Activated B cell treated with CpG ODN at 0.5 μM for 24 hours (primary cell): ENCODE measurements around the gene IL19. TPM values are rescaled to one million over a fixed set of nuclear protein-coding genes. Genes with fewer than 3 reads are reported as not detected.
A peak's percentile ranks its signal among the peaks of the same experiment; 100 is the strongest.

Source experiments
- ATAC-seq: fragments of 200-7000 bp; cut with Tn5 transposase; one replicate; pipeline ENCODE4 v1.10.0; 2021; ENCODE audit warnings: low read depth, mild to moderate bottlenecking, moderate library complexity
- CTCF ChIA-PET: fragments of 350-600 bp; sonication (Branson Sonifier 250); formaldehyde crosslinking; loops from one replicate; lab custom pipeline; 2021; ENCODE audit warnings: antibody characterized with exemption; lab: Charles Lee
- POLR2A ChIA-PET: fragments of 350-600 bp; sonication (Branson Sonifier 250); formaldehyde crosslinking; loops from one replicate; lab custom pipeline; 2021; ENCODE audit warnings: antibody characterized with exemption; lab: Charles Lee
- DNase-seq: peaks from one replicate; pipeline ENCODE4 v3.0.0; 2022
- H3K27ac Mint-ChIP-seq: one replicate; pipeline ENCODE4 v1.8.0; 2020; ENCODE audit warnings: mixed read lengths
- H3K27me3 Mint-ChIP-seq: one replicate; pipeline ENCODE4 v1.8.0; 2021; ENCODE audit warnings: mixed read lengths
- H3K36me3 Mint-ChIP-seq: one replicate; pipeline ENCODE4 v1.8.0; 2021; ENCODE audit warnings: low read depth, mixed read lengths
- H3K4me1 Mint-ChIP-seq: one replicate; pipeline ENCODE4 v1.8.0; 2021; ENCODE audit warnings: mixed read lengths
- H3K4me3 Mint-ChIP-seq: one replicate; pipeline ENCODE4 v1.8.0; 2020; ENCODE audit warnings: mild to moderate bottlenecking, mixed read lengths
- H3K9me3 Mint-ChIP-seq: one replicate; pipeline ENCODE4 v1.8.0; 2020; ENCODE audit warnings: mixed read lengths
- intact Hi-C: fragments of 100-400 bp; cut with micrococcal nuclease; formaldehyde crosslinking; loops from one replicate; pipeline ENCODE4 v1.15.1; 2024
- total RNA-seq: library from RNA; stranded (reverse); gene quantifications from 2 replicates; pipeline ENCODE4 v1.2.3, GENCODE V29; 2022
- TF ChIP-seq, protein P1 (sequence below): fragments of 200-600 bp; IDR thresholded peaks from one replicate; pipeline ENCODE4 v1.8.0; 2022; ENCODE audit warnings: antibody characterized with exemption, mild to moderate bottlenecking

The IL19 gene
- total RNA-seq, 1 donor from 2014 or later, result not detected

DNA sequence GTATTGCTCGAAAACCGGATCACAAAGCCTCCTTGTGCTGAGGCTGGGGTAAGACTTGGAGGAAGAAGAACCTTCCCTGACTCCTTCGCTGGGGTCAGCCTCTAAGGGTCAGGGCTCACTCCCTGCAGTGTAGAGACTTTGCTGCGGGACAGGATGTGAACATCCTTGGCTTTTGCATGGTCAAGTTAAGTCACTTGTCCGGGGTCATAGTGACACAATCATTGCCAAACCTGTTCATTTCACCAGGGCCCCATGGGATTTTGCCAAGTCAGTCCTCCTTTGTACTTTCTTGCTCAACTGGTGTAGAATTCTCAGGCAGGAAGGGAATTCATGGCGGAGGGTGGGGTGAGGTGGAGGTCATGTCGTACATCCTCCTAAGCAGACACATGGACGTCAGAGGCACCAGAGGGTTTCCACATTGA lies 26.4 kb downstream of the IL19 start:
- ATAC-seq (no peak), DNase-seq (no peak)
- Mint-ChIP-seq H3K9me3 (no peaks in the 10 kb centered on the region), H3K27ac (no peak overlapping the region), H3K36me3 (no peaks in the 10 kb centered on the region), H3K4me1 (peaks cover 73% of the 10 kb centered on the region), H3K4me3 (no peak overlapping the region), H3K27me3 (no peaks in the 10 kb centered on the region)
- POLR2A ChIA-PET, result interaction anchor here (1.1 to 1.4 kb wide), 2 partner anchors 57 to 110 kb away, joined by 3 read pairs; no protein-coding TSS in a partner anchor
- intact Hi-C loops, result no loop called here
- TF ChIP-seq, protein P1, sequence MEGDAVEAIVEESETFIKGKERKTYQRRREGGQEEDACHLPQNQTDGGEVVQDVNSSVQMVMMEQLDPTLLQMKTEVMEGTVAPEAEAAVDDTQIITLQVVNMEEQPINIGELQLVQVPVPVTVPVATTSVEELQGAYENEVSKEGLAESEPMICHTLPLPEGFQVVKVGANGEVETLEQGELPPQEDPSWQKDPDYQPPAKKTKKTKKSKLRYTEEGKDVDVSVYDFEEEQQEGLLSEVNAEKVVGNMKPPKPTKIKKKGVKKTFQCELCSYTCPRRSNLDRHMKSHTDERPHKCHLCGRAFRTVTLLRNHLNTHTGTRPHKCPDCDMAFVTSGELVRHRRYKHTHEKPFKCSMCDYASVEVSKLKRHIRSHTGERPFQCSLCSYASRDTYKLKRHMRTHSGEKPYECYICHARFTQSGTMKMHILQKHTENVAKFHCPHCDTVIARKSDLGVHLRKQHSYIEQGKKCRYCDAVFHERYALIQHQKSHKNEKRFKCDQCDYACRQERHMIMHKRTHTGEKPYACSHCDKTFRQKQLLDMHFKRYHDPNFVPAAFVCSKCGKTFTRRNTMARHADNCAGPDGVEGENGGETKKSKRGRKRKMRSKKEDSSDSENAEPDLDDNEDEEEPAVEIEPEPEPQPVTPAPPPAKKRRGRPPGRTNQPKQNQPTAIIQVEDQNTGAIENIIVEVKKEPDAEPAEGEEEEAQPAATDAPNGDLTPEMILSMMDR, result no peak
- CTCF ChIA-PET, result interaction anchor here (2.0 to 2.9 kb wide), 3 partner anchors 57 to 115 kb away, joined by 7 to 14 read pairs (median 12); no protein-coding TSS in a partner anchor

DNA sequence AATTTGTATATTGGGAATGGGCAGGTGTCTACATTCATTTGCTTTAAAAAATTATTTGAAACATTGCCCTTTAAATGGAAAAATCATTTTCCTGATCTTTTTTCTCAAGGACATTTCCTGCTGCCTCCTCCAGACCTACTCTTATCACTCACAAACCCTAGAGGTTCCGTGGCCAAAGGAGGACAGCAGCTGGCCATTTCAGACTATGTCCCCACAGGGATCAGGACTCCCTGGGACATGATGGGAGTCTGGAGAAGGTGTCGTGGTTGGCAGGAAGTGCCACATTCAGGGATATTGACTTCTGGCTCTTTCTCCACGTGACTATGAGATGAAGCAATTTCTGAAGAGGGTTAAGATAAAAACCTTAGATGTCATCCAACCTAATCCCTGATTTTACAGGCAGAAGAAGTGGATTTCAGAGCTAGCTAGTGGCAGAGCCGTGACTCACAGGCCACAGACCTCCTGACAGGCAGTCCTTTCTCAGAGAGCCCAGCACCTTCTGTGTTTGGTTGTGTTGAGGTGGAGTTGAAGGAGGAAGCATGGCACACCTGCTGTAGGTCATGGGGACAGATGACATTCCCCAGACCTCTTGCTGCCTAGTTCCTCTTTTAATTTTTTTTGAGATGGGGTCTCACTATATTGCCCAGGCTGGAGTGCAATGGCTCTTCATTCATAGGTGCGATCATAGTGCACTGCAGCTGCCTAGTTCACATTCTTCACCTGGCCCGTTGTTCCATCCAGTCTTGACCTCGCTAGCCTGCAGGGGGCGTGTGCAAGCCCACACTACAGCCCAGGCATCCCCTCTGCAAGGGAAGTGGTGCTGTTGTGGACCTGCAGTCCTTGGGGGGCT lies 27.2 kb downstream of the IL19 start:
- ATAC-seq, result peak; percentile 25
- H3K27ac Mint-ChIP-seq, result no peak overlapping the region
- ChIA-PET CTCF (interaction anchor here (0.9 to 2.9 kb wide), 11 partner anchors 10 to 319 kb away, joined by 3 to 14 read pairs (median 4); no protein-coding TSS in a partner anchor), POLR2A (interaction anchor here (1.1 to 1.6 kb wide), 3 partner anchors 27 to 109 kb away, joined by 3 read pairs; partner anchors contain the start of gene IL19)
- H3K36me3 Mint-ChIP-seq, result no peaks in the 10 kb centered on the region
- no peak overlapping the region for H3K4me3 Mint-ChIP-seq
- H3K27me3 Mint-ChIP-seq, result no peaks in the 10 kb centered on the region
- no peak for DNase-seq
- intact Hi-C loops, result no loop called here
- H3K4me1 Mint-ChIP-seq, result peaks cover 73% of the 10 kb centered on the region
- no peaks in the 10 kb centered on the region for H3K9me3 Mint-ChIP-seq
- TF ChIP-seq, protein P1, result no peak

DNA sequence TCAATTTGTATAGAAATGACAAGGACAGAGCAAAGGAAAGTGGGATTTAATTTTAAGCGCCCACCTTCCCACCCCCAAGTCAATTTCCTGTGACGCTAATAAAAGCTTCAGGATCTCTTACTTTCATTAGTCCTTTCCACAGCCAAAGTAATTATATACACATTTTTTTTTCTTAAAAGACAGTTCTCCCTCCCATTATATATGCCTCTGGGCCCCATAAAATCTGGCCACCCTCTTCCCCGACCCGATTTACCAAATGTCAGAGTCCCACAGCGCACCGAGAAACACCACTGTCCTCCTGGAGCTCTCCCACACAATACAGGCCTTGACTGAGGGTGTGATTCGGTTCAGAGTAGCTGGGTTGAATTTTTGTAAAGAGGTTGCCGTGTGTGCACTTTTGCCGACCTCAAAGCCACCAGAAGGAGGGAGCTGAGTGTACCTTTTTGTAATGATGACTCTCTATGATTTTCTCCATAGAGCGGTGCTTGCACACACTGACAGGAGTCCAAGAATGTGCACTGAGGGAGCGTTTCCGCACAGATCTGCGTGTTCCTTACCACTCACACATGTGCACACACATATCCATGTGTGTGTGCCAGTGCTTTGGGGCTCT lies 27.9 kb downstream of the IL19 start:
- TF ChIP-seq, protein P1, result no peak
- ATAC-seq (no peak), DNase-seq (no peak)
- POLR2A ChIA-PET, result interaction anchor here (1.4 to 1.6 kb wide), 2 partner anchors 28 to 59 kb away, joined by 3 read pairs; partner anchors contain the start of gene IL19
- Mint-ChIP-seq H3K4me3 (no peak overlapping the region), H3K27ac (no peak overlapping the region), H3K36me3 (no peaks in the 10 kb centered on the region), H3K27me3 (no peaks in the 10 kb centered on the region), H3K9me3 (no peaks in the 10 kb centered on the region), H3K4me1 (peaks cover 73% of the 10 kb centered on the region)
- CTCF ChIA-PET, result interaction anchor here (0.9 to 2.9 kb wide), 13 partner anchors 9 to 319 kb away, joined by 3 to 14 read pairs (median 4); no protein-coding TSS in a partner anchor
- intact Hi-C loops, result no loop called here

DNA sequence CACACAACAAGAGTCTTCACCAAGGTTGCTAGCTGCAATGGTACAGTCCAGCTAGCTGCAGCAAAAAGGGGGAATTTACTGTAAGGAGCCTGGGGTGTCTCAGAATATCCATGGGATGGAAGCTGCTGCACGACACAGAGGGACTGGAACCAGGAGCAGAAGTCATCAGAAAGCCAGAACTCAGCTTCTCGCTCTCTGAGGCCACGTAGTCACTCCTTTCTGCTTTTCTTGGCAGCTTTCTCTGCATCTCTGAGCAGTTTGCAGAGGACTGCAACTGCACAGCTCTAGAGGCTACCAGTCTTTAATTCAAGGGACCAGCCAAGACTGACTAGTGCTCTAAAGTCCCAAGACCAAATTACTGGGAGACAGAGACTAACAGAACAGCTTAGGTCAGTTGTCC lies 28.7 kb downstream of the IL19 start:
- DNase-seq (no peak), ATAC-seq (no peak)
- Mint-ChIP-seq H3K27me3 (no peaks in the 10 kb centered on the region), H3K4me1 (peaks cover 73% of the 10 kb centered on the region), H3K4me3 (no peak overlapping the region), H3K36me3 (no peaks in the 10 kb centered on the region), H3K27ac (no peak overlapping the region), H3K9me3 (no peaks in the 10 kb centered on the region)
- intact Hi-C loops, result no loop called here
- TF ChIP-seq, protein P1, result no peak
- ChIA-PET POLR2A (interaction anchor here (0.7 to 1.6 kb wide), 3 partner anchors 29 to 60 kb away, joined by 3 read pairs; partner anchors contain the start of gene IL19), CTCF (interaction anchor here (1.2 to 2.9 kb wide), 7 partner anchors 8 to 65 kb away, joined by 3 to 14 read pairs (median 6); no protein-coding TSS in a partner anchor)
